ENCODE data around the gene ALCAM. TPM values are rescaled to one million over a fixed set of nuclear protein-coding genes. Genes with fewer than 3 reads are reported as not detected.

ALCAM gene
- total and polyA plus RNA-seq, 2 of the 8 experiments (the other 6 are each of a cell fraction or from before 2014, with no cell fraction given) = 10.8 to 33.0 TPM

GRCh38 chr3:105493305-105493892 is 126.7 kb downstream of the ALCAM start (continued):
- no peak for TF ChIP-seq SRF (IDR thresholded peaks at IDR 0.05; ENCODE audit: low read depth, low read length)

Data from H1 (cell line).